Activated CD4-positive, alpha-beta T cell treated with anti-CD3 and anti-CD28 coated beads, Interleukin-2, amount 50 U/mL, for 24 hours (primary cell): ENCODE data around the gene C3orf18.

ENCODE experiments used
- DNase-seq, 2 donors: peaks; one replicate each; pipeline ENCODE4 v3.0.0-alpha.2; 2020; ENCODE audit warnings: low read depth in 1 of 2, low spot score in 1 of 2

Gene C3orf18

GRCh38 chr3:50580683-50581458, 13.3 kb upstream of the C3orf18 start:
- no peak for DNase-seq

GRCh38 chr3:50577348-50577747, 9.8 kb upstream of the C3orf18 start:
- no peak for DNase-seq

- DNase-seq = no peak
These were observed 7.8 kb upstream of the C3orf18 start for GRCh38 chr3:50575372-50575771.

- no peak for DNase-seq
These were observed 6.9 kb upstream of the C3orf18 start for GRCh38 chr3:50574444-50574831.

- peak; percentile 44 to 71 for DNase-seq
These were observed 6.3 kb upstream of the C3orf18 start for GRCh38 chr3:50573566-50574443.

- peak in 1 of 2 donors; percentile 30 for DNase-seq
These were observed 5.3 kb upstream of the C3orf18 start for GRCh38 chr3:50572801-50573371.

- peak; percentile 65 to 85 for DNase-seq
These were observed 4.6 kb upstream of the C3orf18 start for GRCh38 chr3:50572158-50572557.

- no peak for DNase-seq
These were observed 3.9 kb upstream of the C3orf18 start for GRCh38 chr3:50571486-50571885.

- DNase-seq = no peak
These were observed 3.1 kb upstream of the C3orf18 start for GRCh38 chr3:50570508-50571279.

- peak; percentile 86 to 93 for DNase-seq
These were observed 1.6 kb upstream of the C3orf18 start, which contains the start of gene HEMK1 for GRCh38 chr3:50568947-50569749. HEMK1 (plus strand) TSS chr3:50569522; CDS start chr3:50571105, 1,583 bp downstream.

- DNase-seq = no peak
These were observed 549 bp downstream of the C3orf18 start for GRCh38 chr3:50567011-50567385.

GRCh38 chr3:50564321-50564720, 3.2 kb downstream of the C3orf18 start:
- DNase-seq = no peak

GRCh38 chr3:50563867-50564266, 3.7 kb downstream of the C3orf18 start:
- no peak for DNase-seq

- DNase-seq = no peak
These were observed 4.7 kb downstream of the C3orf18 start for GRCh38 chr3:50562861-50563260.

- DNase-seq = no peak
These were observed 7.8 kb downstream of the C3orf18 start for GRCh38 chr3:50559702-50560101.

GRCh38 chr3:50557915-50558314, 9.6 kb downstream of the C3orf18 start:
- DNase-seq = no peak

- no peak for DNase-seq
These were observed 10.4 kb downstream of the C3orf18 start for GRCh38 chr3:50557106-50557505.

GRCh38 chr3:50554553-50554952, 13.0 kb downstream of the C3orf18 start:
- no peak for DNase-seq

- DNase-seq = no peak
These were observed 14.9 kb downstream of the C3orf18 start for GRCh38 chr3:50552598-50552997.
